ENCODE data around the gene PTPN2. TPM values are rescaled to one million over a fixed set of nuclear protein-coding genes. Genes with fewer than 3 reads are reported as not detected.

Gene PTPN2
- total and polyA plus RNA-seq, 4 donors = 26.6 to 52.9 (median 37.4) TPM

- Histone ChIP-seq H3K27me3 (ENCODE audit: control insufficient read depth in 1 of 2, insufficient read depth in 2 of 2, low read length in 1 of 2) (no peaks in the 10 kb centered on the region), H3K36me3 (ENCODE audit: control insufficient read depth in 1 of 2, insufficient read depth in 2 of 2, low read length in 1 of 2) (peaks cover 0 to 2% of the 10 kb centered on the region in 2 donors), H3K9me3 (ENCODE audit: control insufficient read depth, low read length) (no peaks in the 10 kb centered on the region), H3K27ac (ENCODE audit: low read depth in 1 of 2, low read length in 2 of 2) (no peak overlapping the region), H3K4me1 (ENCODE audit: control insufficient read depth in 1 of 2, insufficient read depth in 2 of 2, low read length in 2 of 2) (peaks cover 0 to 2% of the 10 kb centered on the region in 2 donors), H3K4me3 (ENCODE audit: low read length in 2 of 2) (no peak overlapping the region)
- WGBS, 2 donors = 85 to 90% methylated on average over 17 of the region's 17 CpGs
- intact Hi-C loops (cut with DNase I) = no loop called here
- DNase-seq (no peak), ATAC-seq (ENCODE audit: low FRiP score) (no peak)
These were observed 41.3 kb downstream of the PTPN2 start for GRCh38 chr18:12842459-12843380.

GRCh38 chr18:12841070-12841469, 43.0 kb downstream of the PTPN2 start:
- peaks cover 0 to 2% of the 10 kb centered on the region in 2 donors for H3K4me1 ChIP-seq (ENCODE audit: control insufficient read depth in 1 of 2, insufficient read depth in 2 of 2, low read length in 2 of 2)
- no peaks in the 10 kb centered on the region for H3K9me3 ChIP-seq (ENCODE audit: control insufficient read depth, low read length)
- H3K36me3 ChIP-seq (ENCODE audit: control insufficient read depth in 1 of 2, insufficient read depth in 2 of 2, low read length in 1 of 2) = peaks cover 0 to 2% of the 10 kb centered on the region in 2 donors
- H3K4me3 ChIP-seq (ENCODE audit: low read length in 2 of 2) = no peak overlapping the region
- ATAC-seq (ENCODE audit: low FRiP score) (no peak), DNase-seq (no peak)
- no peaks in the 10 kb centered on the region for H3K27me3 ChIP-seq (ENCODE audit: control insufficient read depth in 1 of 2, insufficient read depth in 2 of 2, low read length in 1 of 2)
- intact Hi-C loops (cut with DNase I) = no loop called here
- WGBS, 2 donors = 97 to 99% methylated on average over 6 of the region's 6 CpGs
- no peak overlapping the region for H3K27ac ChIP-seq (ENCODE audit: low read depth in 1 of 2, low read length in 2 of 2)

GRCh38 chr18:12840382-12840781, 43.7 kb downstream of the PTPN2 start:
- Histone ChIP-seq H3K27ac (ENCODE audit: low read depth in 1 of 2, low read length in 2 of 2) (no peak overlapping the region), H3K4me1 (ENCODE audit: control insufficient read depth in 1 of 2, insufficient read depth in 2 of 2, low read length in 2 of 2) (peaks cover 0 to 2% of the 10 kb centered on the region in 2 donors), H3K27me3 (ENCODE audit: control insufficient read depth in 1 of 2, insufficient read depth in 2 of 2, low read length in 1 of 2) (no peaks in the 10 kb centered on the region), H3K36me3 (ENCODE audit: control insufficient read depth in 1 of 2, insufficient read depth in 2 of 2, low read length in 1 of 2) (peaks cover 0 to 2% of the 10 kb centered on the region in 2 donors), H3K4me3 (ENCODE audit: low read length in 2 of 2) (no peak overlapping the region), H3K9me3 (ENCODE audit: control insufficient read depth, low read length) (no peaks in the 10 kb centered on the region)
- no peak for ATAC-seq (ENCODE audit: low FRiP score)
- DNase-seq = no peak
- intact Hi-C loops (cut with DNase I) = no loop called here
- 95% methylated on average over 3 of the region's 3 CpGs for WGBS, 2 donors

GRCh38 chr18:12839526-12840196, 44.4 kb downstream of the PTPN2 start:
- no peak for DNase-seq
- Histone ChIP-seq H3K36me3 (ENCODE audit: control insufficient read depth in 1 of 2, insufficient read depth in 2 of 2, low read length in 1 of 2) (peaks cover 0 to 2% of the 10 kb centered on the region in 2 donors), H3K27me3 (ENCODE audit: control insufficient read depth in 1 of 2, insufficient read depth in 2 of 2, low read length in 1 of 2) (no peaks in the 10 kb centered on the region), H3K27ac (ENCODE audit: low read depth in 1 of 2, low read length in 2 of 2) (peak overlapping the region in 1 of 2 donors; percentile 37), H3K4me3 (ENCODE audit: low read length in 2 of 2) (no peak overlapping the region), H3K9me3 (ENCODE audit: control insufficient read depth, low read length) (no peaks in the 10 kb centered on the region), H3K4me1 (ENCODE audit: control insufficient read depth in 1 of 2, insufficient read depth in 2 of 2, low read length in 2 of 2) (peaks cover 0 to 2% of the 10 kb centered on the region in 2 donors)
- intact Hi-C loops (cut with DNase I) = loop anchor here in 1 of 2 donors (10.0 kb wide), 1 partner anchor 45 kb away; the partner anchor contains the start of gene PTPN2
- ATAC-seq (ENCODE audit: low FRiP score) = no peak
- 95% methylated on average over 1 of the region's 1 CpG for WGBS, 2 donors

- intact Hi-C loops (cut with DNase I) = loop anchor here in 1 of 2 donors (10.0 kb wide), 1 partner anchor 46 kb away; the partner anchor contains the start of gene PTPN2
- WGBS, 2 donors = 86 to 93% methylated on average over 2 of the region's 2 CpGs
- no peaks in the 10 kb centered on the region for H3K27me3 ChIP-seq (ENCODE audit: control insufficient read depth in 1 of 2, insufficient read depth in 2 of 2, low read length in 1 of 2)
- ATAC-seq (ENCODE audit: low FRiP score) = no peak
- H3K4me3 ChIP-seq (ENCODE audit: low read length in 2 of 2) = no peak overlapping the region
- H3K27ac ChIP-seq (ENCODE audit: low read depth in 1 of 2, low read length in 2 of 2) = no peak overlapping the region
- peaks cover 0 to 2% of the 10 kb centered on the region in 2 donors for H3K4me1 ChIP-seq (ENCODE audit: control insufficient read depth in 1 of 2, insufficient read depth in 2 of 2, low read length in 2 of 2)
- peaks cover 0 to 2% of the 10 kb centered on the region in 2 donors for H3K36me3 ChIP-seq (ENCODE audit: control insufficient read depth in 1 of 2, insufficient read depth in 2 of 2, low read length in 1 of 2)
- H3K9me3 ChIP-seq (ENCODE audit: control insufficient read depth, low read length) = no peaks in the 10 kb centered on the region
- no peak for DNase-seq
These were observed 44.9 kb downstream of the PTPN2 start for GRCh38 chr18:12839057-12839525.

- Histone ChIP-seq H3K27me3 (ENCODE audit: control insufficient read depth in 1 of 2, insufficient read depth in 2 of 2, low read length in 1 of 2) (no peaks in the 10 kb centered on the region), H3K27ac (ENCODE audit: low read depth in 1 of 2, low read length in 2 of 2) (peak overlapping the region in 1 of 2 donors; percentile 78), H3K4me1 (ENCODE audit: control insufficient read depth in 1 of 2, insufficient read depth in 2 of 2, low read length in 2 of 2) (peaks cover 2% of the 10 kb centered on the region in 2 donors), H3K36me3 (ENCODE audit: control insufficient read depth in 1 of 2, insufficient read depth in 2 of 2, low read length in 1 of 2) (peaks cover 4 to 6% of the 10 kb centered on the region in 2 donors), H3K9me3 (ENCODE audit: control insufficient read depth, low read length) (no peaks in the 10 kb centered on the region), H3K4me3 (ENCODE audit: low read length in 2 of 2) (no peak overlapping the region)
- intact Hi-C loops (cut with DNase I) = loop anchor here in 1 of 2 donors (10.0 kb wide), 1 partner anchor 47 kb away; the partner anchor contains the start of gene PTPN2
- ATAC-seq (ENCODE audit: low FRiP score) (peak; percentile 79), DNase-seq (peak in 1 of 2 donors; percentile 55)
- 30 to 31% methylated on average over 4 of the region's 4 CpGs for WGBS, 2 donors
These were observed 45.8 kb downstream of the PTPN2 start for GRCh38 chr18:12838178-12838634.

GRCh38 chr18:12837747-12838146, 46.3 kb downstream of the PTPN2 start:
- DNase-seq = no peak
- Histone ChIP-seq H3K27ac (ENCODE audit: low read depth in 1 of 2, low read length in 2 of 2) (no peak overlapping the region), H3K4me3 (ENCODE audit: low read length in 2 of 2) (no peak overlapping the region), H3K36me3 (ENCODE audit: control insufficient read depth in 1 of 2, insufficient read depth in 2 of 2, low read length in 1 of 2) (peaks cover 4 to 7% of the 10 kb centered on the region in 2 donors), H3K27me3 (ENCODE audit: control insufficient read depth in 1 of 2, insufficient read depth in 2 of 2, low read length in 1 of 2) (no peaks in the 10 kb centered on the region), H3K9me3 (ENCODE audit: control insufficient read depth, low read length) (no peaks in the 10 kb centered on the region), H3K4me1 (ENCODE audit: control insufficient read depth in 1 of 2, insufficient read depth in 2 of 2, low read length in 2 of 2) (peaks cover 2% of the 10 kb centered on the region in 2 donors)
- intact Hi-C loops (cut with DNase I) = loop anchor here in 1 of 2 donors (10.0 kb wide), 1 partner anchor 47 kb away; the partner anchor contains the start of gene PTPN2
- no peak for ATAC-seq (ENCODE audit: low FRiP score)

- H3K36me3 ChIP-seq (ENCODE audit: control insufficient read depth in 1 of 2, insufficient read depth in 2 of 2, low read length in 1 of 2) = peaks cover 4 to 7% of the 10 kb centered on the region in 2 donors
- peaks cover 2% of the 10 kb centered on the region in 2 donors for H3K4me1 ChIP-seq (ENCODE audit: control insufficient read depth in 1 of 2, insufficient read depth in 2 of 2, low read length in 2 of 2)
- ATAC-seq (ENCODE audit: low FRiP score) (no peak), DNase-seq (no peak)
- no peak overlapping the region for H3K4me3 ChIP-seq (ENCODE audit: low read length in 2 of 2)
- no peaks in the 10 kb centered on the region for H3K27me3 ChIP-seq (ENCODE audit: control insufficient read depth in 1 of 2, insufficient read depth in 2 of 2, low read length in 1 of 2)
- intact Hi-C loops (cut with DNase I) = loop anchor here in 1 of 2 donors (10.0 kb wide), 1 partner anchor 48 kb away; the partner anchor contains the start of gene PTPN2
- H3K9me3 ChIP-seq (ENCODE audit: control insufficient read depth, low read length) = no peaks in the 10 kb centered on the region
- H3K27ac ChIP-seq (ENCODE audit: low read depth in 1 of 2, low read length in 2 of 2) = no peak overlapping the region
- 83 to 87% methylated on average over 5 of the region's 5 CpGs for WGBS, 2 donors
These were observed 47.5 kb downstream of the PTPN2 start for GRCh38 chr18:12836551-12836950.

Data from aorta (tissue), 5 donors.